Transverse colon (tissue), 4 donors: ENCODE measurements around the gene GPR17.

Experiments used
- POLR2A ChIP-seq: fragments of 450-650 bp; IDR thresholded peaks from one replicate; pipeline ENCODE4 v1.6.1; 2016; ENCODE audit warnings: antibody characterized with exemption, mild to moderate bottlenecking, moderate library complexity
- POLR2AphosphoS5 ChIP-seq, 3 donors: sonication (generic); formaldehyde crosslinking; IDR thresholded peaks; one replicate each; pipeline ENCODE4 v1.6.1; 2016; ENCODE audit warnings: antibody characterized with exemption in 3 of 3
- TF ChIP-seq, protein P1 (sequence below), 5 experiments: fragments of 200-600 bp in 3 of 5; fragments of 450-650 bp in 2 of 5; sonication (generic) in 3 of 5; IDR thresholded peaks; 1 replicate in 2 of 5; 2 replicates in 3 of 5; pipeline ENCODE4 v1.5.1; 2016 to 2017; ENCODE audit warnings: antibody characterized with exemption in 5 of 5, inconsistent platforms in 3 of 5, mild to moderate bottlenecking in 2 of 5, moderate library complexity in 1 of 5

DNA sequence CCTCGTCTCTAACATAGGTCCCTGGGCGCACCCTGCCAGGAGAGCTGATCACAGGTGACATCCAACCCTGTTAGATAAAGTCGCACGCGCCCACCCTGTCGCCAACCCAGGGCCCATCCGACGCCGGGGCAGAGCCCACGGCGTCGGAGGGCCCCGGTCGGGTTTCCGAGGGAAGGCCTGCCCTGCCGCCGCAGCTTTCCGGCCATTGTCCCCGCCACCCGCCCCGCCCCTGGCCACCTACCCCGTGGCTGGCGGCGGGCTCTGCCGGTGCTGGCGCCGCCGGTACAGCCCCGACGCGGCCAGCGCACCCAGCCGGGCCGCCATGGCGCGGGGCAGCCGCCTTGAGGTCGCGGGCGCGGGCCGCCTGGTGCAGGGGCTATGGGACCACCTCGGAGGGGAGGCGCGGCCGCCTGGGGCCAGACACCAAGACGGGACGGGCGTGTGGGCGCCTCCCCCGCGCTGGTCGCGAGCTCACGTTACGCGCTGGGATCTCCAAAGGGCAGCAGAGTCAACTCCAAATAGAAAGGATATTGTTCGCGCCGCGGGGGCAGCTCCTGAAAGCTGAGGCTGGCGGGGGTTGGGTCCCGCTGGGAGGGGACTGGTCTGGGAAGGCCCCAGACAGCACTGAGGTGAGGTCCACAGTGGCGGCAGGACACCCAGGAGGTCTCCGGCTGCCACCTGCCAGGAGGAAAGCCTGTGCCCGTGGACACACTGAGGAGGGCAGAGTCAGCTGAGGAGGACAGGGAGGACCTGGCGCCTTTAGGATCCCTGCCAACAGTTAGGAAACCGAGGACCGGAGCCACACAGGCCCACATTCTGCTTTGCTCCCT lies 18.3 kb downstream of the GPR17 start:
- TF ChIP-seq POLR2AphosphoS5 (IDR thresholded peaks at IDR 0.05) = no peak
- no peak for TF ChIP-seq POLR2A
- TF ChIP-seq, protein P1, sequence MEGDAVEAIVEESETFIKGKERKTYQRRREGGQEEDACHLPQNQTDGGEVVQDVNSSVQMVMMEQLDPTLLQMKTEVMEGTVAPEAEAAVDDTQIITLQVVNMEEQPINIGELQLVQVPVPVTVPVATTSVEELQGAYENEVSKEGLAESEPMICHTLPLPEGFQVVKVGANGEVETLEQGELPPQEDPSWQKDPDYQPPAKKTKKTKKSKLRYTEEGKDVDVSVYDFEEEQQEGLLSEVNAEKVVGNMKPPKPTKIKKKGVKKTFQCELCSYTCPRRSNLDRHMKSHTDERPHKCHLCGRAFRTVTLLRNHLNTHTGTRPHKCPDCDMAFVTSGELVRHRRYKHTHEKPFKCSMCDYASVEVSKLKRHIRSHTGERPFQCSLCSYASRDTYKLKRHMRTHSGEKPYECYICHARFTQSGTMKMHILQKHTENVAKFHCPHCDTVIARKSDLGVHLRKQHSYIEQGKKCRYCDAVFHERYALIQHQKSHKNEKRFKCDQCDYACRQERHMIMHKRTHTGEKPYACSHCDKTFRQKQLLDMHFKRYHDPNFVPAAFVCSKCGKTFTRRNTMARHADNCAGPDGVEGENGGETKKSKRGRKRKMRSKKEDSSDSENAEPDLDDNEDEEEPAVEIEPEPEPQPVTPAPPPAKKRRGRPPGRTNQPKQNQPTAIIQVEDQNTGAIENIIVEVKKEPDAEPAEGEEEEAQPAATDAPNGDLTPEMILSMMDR (IDR thresholded peaks at IDR 0.05) = no peak
